ENCODE measurements around the gene STK33. TPM values are rescaled to one million over a fixed set of nuclear protein-coding genes. Genes with fewer than 3 reads are reported as not detected.

Gene STK33
- total RNA-seq, 1 experiment from 2014 or later: 19.5 TPM

- no peak overlapping the region for H3K14ac ChIP-seq (ENCODE audit: insufficient read depth, low read length)
- no peak overlapping the region for H3K18ac ChIP-seq (ENCODE audit: insufficient read length, low read depth, low read length)
- Mint-ChIP-seq H3K36me3 (ENCODE audit: insufficient read depth in 1 of 3, low read depth in 3 of 3) (no peaks in the 10 kb centered on the region), H3K9me3 (peaks cover 0 to 5% of the 10 kb centered on the region in 2 experiments; a peak in 4 of 5 replicates), H3K27me3 (ENCODE audit: low read depth) (peaks cover 2% of the 10 kb centered on the region), H3K4me3 (no peak overlapping the region), H3K4me1 (peaks cover 4 to 14% of the 10 kb centered on the region in 2 experiments; a peak in 3 of 4 replicates), H3K27ac (no peak overlapping the region)
- no peak overlapping the region for H3K27ac ChIP-seq (ENCODE audit: insufficient read length, low read depth, low read length)
- H2BK12ac ChIP-seq (ENCODE audit: insufficient read length, low read depth, low read length): no peak overlapping the region
- H3K27me3 ChIP-seq (ENCODE audit: insufficient read depth, low read length): no peaks in the 10 kb centered on the region
- no peaks in the 10 kb centered on the region for H3K79me1 ChIP-seq (ENCODE audit: insufficient read depth, low read depth, low read length, poor library complexity, severe bottlenecking)
- H3K79me2 ChIP-seq (ENCODE audit: insufficient read depth, low read length): no peaks in the 10 kb centered on the region
- no peak overlapping the region for H2BK15ac ChIP-seq (ENCODE audit: low read depth, low read length)
- H4K8ac ChIP-seq (replicated peaks; ENCODE audit: insufficient read length, low read depth, low read length): no peak overlapping the region
- H3K23ac ChIP-seq (ENCODE audit: insufficient read length, low read depth, low read length): no peak overlapping the region
- H2BK120ac ChIP-seq (ENCODE audit: low read depth, low read length, poor library complexity, severe bottlenecking): no peak overlapping the region
- H3T11ph ChIP-seq (ENCODE audit: low read length): no peak overlapping the region
- H2AFZ ChIP-seq (ENCODE audit: low read length): no peak overlapping the region
- no peak overlapping the region for H3K56ac ChIP-seq (ENCODE audit: insufficient read length, low read depth, low read length)
- DNase-seq: no peak
- no CpG with 5 or more reads among the region's 8 CpGs for WGBS (ENCODE audit: extremely low coverage, insufficient read length, low lambda C conversion rate)
- no peak overlapping the region for H3K4ac ChIP-seq (ENCODE audit: low read depth, low read length)
- H3K9ac ChIP-seq (ENCODE audit: extremely low read depth, insufficient read length, low read length): no peak overlapping the region
- no peak overlapping the region for H4K5ac ChIP-seq (ENCODE audit: insufficient read length, low read depth, low read length)
- no peak overlapping the region for H2BK5ac ChIP-seq (ENCODE audit: insufficient read length, low read length)
- H4K20me1 ChIP-seq (ENCODE audit: control insufficient read depth, insufficient read depth, insufficient read length): no peaks in the 10 kb centered on the region
- H3K4me2 ChIP-seq (ENCODE audit: insufficient read depth, insufficient read length, low read length): no peak overlapping the region
- H2AK5ac ChIP-seq (ENCODE audit: insufficient read length, low read length): no peak overlapping the region
- no peak for TF ChIP-seq CTCF (conservative IDR thresholded peaks at IDR 0.05)
- H3K4me1 ChIP-seq (ENCODE audit: insufficient read depth, low read length): no peaks in the 10 kb centered on the region
- H2BK20ac ChIP-seq (ENCODE audit: low read depth, low read length, poor library complexity, severe bottlenecking): no peak overlapping the region
- H3K9me3 ChIP-seq (ENCODE audit: control insufficient read depth, low read depth, low read length): no peaks in the 10 kb centered on the region
- H3K23me2 ChIP-seq (ENCODE audit: insufficient read length, low read depth, low read length, poor library complexity, severe bottlenecking): no peaks in the 10 kb centered on the region
- no peak overlapping the region for H4K91ac ChIP-seq (ENCODE audit: insufficient read length, low read depth, low read length)
Measured at GRCh38 chr11:8351223-8351622, 242.8 kb downstream of the STK33 start.

Measured in H9 (cell line).